Measurements from ENCODE around the gene HSF5.
"Not testable (repeated sequence)": the region's sequence is repeated elsewhere in the genome, so short reads cannot be mapped to it uniquely, and the experiment has no call there.

HSF5 gene

DNA sequence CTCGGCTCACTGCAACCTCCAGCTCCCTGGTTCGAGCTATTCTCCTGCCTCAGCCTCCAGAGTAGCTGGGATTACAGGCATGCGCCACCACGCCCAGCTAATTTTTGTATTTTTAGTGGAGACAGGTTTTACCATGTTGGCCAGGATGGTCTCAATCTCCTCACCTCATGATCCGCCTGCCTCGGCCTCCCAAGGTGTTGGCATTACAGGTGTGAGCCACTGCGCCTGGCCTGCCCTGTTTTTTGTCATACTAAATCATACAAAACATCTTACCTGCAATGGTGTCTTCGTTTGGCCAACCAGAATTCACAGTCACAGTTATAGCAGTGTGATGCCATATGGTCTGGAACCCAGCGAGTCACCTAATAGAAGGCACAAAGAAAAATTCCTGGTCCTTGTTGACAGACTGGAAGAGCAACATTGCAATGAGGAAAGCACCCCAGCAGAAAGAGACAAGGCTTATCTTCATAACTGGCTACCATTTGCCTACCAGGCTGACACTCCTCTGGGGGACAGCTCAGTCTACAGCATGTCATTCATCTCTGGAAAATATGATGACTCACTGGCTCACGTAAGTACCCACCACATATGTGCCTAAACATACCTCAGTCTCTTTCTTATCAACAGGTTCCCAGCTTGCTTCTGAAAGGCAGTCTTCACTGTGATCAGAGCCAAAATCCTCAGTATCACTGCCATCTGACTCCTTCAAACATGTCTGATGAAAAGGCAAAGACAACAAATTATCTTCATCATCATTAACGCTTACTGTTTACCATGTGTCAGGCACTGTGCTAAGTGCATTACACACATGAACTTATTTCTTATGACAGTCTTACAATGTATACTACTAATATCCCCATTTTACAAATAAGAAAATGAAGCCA lies 4.3 kb upstream of the HSF5 start:
- in situ Hi-C loops (cut with HindIII; ENCODE audit: low sequenced_read_pairs), result no loop called here

DNA sequence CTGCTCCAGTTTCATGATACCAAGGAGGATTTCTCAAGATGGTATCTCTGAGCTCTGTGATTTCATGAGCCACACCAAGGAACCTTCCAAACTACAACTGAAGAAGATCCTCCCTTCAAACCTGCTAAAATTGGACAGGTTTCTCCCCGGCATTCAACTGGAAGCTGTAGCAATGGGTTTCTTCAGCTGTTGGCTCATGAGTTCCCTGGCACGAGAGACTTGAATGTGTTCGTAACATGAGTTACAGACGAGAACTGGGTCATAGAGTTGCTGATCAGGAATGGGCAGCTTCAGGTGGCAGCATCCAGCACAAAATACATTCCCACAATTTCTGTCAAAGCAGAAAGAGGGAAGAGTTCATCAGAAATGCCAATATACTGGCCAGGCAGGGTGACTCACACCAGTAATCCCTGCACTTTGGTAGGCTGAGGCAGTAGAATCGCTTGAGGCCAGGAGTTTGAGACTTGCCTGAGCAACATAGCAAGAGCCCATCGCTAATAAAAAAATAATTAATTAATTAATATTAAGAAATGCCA lies 3.4 kb upstream of the HSF5 start:
- in situ Hi-C loops (cut with HindIII; ENCODE audit: low sequenced_read_pairs), result no loop called here

DNA sequence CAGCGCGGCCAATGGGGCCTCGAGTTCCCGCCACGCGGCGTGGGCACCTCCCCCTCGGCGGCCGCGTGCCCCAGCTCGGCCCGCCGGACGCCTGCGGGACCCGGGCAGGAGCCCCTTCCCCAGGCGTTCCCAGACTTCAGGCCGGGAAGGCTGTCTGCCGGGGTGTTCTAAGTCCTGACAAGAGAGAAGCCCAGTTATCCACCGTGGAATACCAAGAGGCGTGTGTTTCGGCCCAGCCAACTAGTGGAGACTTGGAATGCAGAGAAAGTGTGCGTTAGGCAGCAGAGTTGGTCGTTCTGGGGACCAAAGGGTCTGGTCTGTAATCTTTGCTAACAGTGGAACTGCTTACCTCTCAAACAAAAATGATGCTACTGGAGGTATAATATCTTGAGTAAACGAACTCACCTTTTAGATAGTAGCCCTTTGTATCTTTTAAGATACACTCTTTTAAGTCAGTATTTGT lies 251 bp upstream of the HSF5 start:
- in situ Hi-C loops (cut with HindIII; ENCODE audit: low sequenced_read_pairs), result no loop called here

DNA sequence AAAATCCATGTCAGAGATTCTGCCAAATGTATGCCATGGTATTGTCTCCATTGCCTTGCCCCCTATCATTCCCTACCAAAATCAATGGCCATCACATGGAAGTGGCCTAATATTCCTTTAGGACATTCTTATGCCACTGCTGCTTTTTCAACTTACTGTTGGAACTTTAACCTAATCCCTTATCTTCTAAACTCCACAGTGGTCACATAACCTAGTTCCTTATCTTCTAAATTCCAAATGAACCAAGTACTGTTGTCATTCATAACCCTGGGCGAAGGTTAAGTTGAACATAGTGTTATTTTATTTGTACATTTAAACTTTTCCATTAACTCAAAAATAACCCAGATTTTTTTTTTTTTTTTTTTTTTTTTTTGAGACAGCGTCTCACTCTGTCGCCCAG lies 3.6 kb downstream of the HSF5 start:
- in situ Hi-C loops (cut with HindIII; ENCODE audit: low sequenced_read_pairs), result no loop called here

DNA sequence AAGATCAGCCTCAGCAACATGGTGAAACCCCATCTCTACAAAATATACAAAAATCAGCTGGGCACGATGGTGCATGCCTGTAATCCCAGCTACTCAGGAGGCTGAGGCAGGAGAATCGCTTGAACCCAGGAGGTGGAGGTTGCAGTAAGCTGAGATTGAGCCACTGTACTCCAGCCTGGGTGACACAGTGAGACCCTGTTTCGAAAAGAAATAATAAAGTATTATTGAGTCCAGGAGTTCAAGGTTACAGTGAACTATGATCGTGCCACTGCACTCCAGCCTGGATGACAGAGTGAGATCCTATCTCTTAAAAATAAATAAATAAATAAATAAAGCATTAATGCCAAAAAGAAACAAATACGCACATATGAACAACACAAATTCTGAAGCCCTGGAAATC lies 6.4 kb downstream of the HSF5 start:
- in situ Hi-C loops (cut with HindIII; ENCODE audit: low sequenced_read_pairs), result not testable (repeated sequence)

DNA sequence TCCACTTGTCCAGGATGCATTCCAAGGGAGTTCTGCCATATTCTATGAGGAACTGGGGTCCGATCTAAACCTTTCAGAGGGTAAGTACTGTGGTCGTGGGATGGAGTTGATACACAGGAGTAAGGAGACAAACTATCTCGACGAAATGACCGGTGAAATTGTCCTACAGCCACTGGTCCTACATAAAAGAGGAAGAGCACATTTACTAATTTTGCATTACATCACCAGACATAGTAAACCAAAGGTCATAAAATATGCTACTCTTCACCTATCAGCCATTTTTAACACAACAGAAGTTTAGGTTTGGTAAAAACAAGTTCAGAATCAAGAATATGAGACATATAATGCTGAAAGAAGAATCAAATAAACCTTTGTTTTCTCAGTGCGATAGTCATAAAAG lies 8.1 kb downstream of the HSF5 start:
- in situ Hi-C loops (cut with HindIII; ENCODE audit: low sequenced_read_pairs), result no loop called here

DNA sequence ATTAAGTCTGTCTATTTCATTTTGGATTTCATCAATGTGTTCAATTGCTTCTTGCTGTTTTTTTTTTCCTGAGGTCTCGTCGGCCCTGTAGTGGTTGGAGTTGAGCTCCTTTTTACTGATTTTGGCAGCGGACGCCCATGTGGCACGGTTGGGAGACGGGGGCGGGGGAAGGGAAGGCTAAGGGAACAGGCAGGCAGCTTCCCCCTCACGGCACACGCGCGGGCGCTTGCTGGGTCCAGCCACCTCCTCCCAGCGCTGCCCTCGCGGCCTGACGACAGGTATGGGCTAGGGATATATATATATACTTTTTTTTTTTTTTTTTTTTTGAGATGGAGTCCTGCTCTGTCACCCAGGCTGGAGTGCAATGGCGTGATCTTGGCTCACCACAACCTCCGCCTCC lies 11.4 kb downstream of the HSF5 start:
- in situ Hi-C loops (cut with HindIII; ENCODE audit: low sequenced_read_pairs), result no loop called here

DNA sequence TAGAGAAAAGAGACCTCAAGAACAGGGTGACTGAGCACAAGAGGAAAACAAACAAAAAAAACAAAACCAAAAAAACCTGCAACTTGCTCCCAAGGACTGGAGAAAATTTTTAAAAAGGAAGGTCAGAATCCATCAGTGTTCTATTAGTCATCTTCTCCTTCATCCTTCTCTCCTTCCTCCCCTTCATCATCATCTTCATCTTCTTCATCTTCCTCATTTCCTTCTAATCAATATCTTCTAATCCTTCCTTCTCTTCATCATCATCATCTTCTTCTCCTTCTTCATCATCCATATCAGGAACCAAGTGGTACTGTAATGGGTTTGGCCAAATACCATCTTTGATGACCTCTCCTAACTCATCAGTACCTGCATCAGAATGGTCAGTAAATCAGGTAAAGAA lies 12.2 kb downstream of the HSF5 start:
- in situ Hi-C loops (cut with HindIII; ENCODE audit: low sequenced_read_pairs), result no loop called here

DNA sequence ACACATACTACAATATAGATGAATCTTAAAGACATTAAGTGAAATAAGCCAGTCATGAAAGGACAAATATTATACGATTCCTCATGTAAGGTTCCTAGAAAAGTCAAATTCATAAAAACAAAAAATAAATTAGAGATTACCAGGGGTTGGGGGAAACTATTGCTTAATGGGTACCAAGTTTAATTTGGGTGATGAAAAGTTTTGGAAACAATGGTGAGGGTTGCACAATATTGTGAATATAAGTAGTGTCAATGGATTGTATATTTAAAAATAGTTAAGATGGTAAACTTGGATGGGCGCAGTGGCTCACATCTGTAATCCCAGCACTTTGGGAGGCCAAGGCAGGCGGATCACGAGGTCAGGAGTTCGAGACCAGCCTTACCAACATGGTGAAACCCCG lies 17.9 kb downstream of the HSF5 start:
- in situ Hi-C loops (cut with HindIII; ENCODE audit: low sequenced_read_pairs), result no loop called here

DNA sequence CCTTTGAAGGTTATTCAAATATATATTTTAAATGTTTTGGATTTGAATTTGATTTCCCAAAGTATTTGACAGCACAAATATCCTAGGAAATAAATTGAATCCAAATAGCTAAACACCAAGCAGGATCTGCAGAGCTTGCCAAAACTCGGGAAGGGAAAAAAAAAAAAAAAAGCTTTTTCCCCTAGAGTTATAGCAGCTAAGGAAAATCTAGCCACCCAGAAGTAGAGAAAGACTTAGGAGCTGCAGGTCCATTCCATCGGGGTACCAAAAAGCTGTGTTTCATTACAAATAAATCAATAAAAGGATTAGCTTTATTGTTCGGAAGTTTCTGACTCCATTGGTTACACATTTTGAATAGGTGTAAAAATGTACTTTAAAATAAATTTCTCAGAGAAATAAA lies 19.3 kb downstream of the HSF5 start:
- in situ Hi-C loops (cut with HindIII; ENCODE audit: low sequenced_read_pairs), result no loop called here

DNA sequence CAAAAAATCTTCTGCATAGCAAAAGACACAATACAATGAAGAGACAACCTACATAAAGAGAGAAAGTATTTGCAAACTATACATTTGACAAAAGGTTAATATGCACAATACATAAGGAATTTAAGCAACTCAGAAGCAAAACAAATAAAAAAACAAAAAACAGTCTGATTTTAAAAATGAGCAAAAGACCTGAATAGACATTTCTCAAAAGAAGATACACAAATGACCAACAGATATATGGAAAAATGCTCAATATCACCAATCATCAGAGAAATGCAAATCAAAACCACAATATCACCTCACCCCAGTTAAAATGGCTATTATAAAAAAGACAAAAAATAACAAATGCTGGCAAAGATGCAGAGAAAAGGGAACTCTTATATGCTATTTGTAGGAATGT lies 32.7 kb downstream of the HSF5 start:
- in situ Hi-C loops (cut with HindIII; ENCODE audit: low sequenced_read_pairs), result no loop called here

DNA sequence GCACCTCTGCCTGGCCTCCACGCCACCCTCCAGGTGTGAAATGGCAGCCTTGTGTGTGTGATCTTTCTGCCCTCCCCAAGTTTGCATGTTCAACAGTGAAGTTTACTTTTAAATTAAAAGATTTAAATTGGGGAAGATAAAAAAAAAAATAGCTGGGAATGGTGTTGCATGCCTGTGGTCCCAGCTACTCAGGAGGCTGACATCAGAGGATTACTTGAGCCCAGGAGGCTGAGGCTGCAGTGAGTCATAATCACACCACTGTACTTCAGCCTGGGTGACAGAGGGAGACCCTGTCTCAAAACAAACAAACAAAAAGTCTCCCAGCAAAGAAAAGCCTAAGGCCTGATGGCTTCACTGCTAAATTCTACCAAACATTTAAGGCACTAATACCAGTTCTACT lies 35.5 kb downstream of the HSF5 start:
- in situ Hi-C loops (cut with HindIII; ENCODE audit: low sequenced_read_pairs), result no loop called here

DNA sequence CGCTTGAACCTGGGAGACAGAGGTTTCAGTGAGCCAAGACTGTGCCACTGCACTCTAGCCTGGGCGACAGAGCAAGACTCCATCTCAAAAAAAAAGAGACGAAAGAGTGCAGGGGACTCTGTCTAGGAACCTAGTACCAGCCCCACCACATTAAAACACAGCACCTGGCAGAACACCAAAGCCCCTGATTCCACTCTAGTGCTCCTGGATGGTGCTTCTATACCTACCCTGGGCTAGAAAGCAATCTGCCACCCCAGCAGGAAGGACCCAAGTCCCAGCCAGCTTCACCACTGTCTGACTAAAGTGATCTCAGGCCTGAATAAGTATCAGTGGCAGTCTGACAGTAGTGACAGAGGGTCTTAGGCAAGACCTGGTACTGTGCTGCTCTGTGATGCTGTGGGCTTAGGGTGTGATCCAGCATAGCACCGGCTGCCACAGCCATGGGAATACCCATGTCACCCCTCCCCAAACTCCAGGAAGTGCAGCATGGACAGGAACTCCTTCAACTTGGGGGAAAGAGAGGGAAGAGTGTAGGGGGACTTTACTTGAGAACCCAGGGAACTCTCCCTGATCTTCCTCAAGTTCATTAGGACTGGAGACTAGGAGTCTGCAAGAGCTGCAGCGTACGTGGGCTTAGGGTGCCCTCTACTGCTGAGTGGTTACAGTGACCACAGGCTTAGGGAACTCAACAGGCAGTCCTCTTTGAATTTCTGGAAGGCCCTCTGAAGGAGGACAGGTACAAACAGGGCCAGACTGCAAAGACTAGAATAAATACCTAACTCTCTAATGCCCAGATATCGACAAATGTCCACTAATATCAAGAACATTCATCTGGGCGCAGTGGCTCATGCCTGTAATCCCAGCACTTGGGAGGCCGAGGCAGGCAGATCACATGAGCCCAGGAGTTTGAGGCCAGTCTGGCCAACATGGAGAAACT lies 40.9 kb downstream of the HSF5 start:
- in situ Hi-C loops (cut with HindIII; ENCODE audit: low sequenced_read_pairs), result no loop called here

DNA sequence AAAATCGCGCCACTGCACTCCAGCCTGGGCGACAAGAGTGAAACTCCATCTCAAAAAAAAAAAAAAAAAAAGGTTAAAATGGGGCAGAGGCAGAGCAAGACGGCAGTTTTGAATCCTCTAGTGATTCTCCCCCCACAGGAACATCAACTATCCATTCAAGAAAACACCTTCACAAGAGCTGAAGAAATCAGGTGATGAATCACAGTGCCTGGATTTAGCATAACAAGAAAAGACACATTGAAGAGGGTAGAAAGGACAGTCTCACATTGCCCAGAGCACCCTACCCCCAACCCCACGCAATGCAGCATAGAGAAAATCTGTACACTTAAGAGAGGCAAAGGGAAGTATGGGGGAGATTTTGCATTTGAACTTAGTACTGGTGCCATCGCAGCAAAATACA lies 42.1 kb downstream of the HSF5 start:
- in situ Hi-C loops (cut with HindIII; ENCODE audit: low sequenced_read_pairs), result no loop called here

DNA sequence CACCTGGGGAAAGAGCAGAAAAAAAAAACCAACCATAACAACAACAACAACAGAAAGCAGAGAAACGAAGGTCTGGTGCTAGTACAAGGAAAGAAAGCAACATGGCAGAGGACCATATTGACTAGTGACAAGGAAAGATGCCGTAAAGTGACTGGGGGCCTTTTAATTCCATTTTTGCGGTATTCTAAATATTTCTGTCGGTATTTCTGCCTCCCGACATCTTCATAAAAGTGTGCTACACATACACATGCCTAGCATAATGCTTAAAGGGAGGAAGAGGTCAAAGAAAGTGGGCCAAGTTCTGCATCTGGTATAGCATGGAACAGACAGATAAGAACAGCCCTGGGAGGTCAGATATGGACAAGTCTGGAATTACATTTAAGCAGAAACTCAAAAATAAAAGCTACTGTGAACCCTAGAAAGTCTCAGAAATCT lies 51.4 kb downstream of the HSF5 start:
- in situ Hi-C loops (cut with HindIII; ENCODE audit: low sequenced_read_pairs), result no loop called here

DNA sequence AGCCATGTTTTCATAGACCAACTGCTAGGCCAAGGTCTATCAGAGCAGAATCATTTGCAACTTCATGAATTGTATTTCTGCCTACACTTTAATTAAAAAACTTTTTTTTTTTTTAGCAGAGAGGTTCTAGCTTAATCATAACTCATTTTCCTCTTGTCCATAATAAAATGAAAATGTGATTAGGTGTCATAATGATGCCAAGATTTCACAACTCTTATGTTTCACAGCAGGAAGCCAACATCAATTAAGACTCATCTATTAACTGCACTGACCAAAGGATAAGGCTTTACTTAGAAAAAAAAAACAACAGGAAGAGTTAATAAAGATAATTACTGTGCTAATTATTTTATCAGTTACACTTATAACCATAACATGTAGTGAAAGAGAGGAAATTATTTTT lies 52.0 kb downstream of the HSF5 start:
- in situ Hi-C loops (cut with HindIII; ENCODE audit: low sequenced_read_pairs), result no loop called here

DNA sequence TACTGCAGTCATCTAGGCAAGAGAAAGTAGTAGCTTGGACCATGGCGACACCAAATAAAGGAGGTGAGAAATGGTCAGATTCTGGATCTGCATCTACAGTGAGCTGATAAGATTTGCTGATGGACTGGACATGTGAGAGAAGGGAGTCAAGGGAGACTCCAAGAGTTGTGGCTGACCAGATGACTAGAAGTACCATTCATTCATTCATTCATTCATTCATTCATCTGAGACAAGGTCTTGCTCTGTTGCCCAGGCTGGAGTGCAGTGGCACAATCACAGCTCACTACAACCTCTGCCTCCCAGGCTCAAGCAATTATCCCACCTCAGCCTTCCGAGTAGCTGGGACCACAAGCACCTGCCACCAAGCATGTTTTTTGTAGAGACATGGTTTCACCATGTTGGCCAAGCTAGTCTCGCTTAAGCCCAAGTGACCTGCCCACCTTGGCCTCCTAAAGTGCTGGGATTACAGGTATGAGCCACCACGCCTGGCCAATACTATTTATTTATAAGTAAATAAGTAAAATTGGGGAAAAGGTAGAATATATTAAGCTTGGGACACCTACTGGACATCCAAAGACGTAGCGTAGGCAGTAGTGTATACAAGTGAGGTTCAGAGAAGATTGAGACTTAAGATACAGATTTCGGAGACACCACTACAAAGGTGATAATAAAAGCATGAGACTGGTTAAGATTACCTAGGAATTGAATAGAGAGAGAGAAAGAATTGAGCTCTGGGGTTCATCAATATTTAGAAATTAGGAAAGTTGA lies 55.2 kb downstream of the HSF5 start:
- in situ Hi-C loops (cut with HindIII; ENCODE audit: low sequenced_read_pairs), result no loop called here

DNA sequence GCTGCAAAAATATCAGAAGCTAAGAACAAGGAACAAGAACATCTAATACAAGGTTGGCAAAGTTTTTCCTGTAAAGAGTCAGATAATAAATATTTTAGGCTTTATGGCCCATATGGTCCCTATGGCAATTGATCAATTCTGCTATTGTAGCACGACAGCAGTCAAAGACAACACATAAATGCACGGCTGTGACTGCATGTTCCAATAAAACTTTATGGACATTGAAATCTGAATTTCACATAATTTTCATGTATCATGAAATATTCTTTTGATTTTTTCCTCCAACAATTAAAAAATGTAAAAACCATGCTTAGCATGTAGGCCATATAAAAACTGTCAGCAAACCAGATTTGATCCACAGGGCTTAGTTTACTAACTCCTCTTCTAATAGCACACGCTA lies 60.4 kb downstream of the HSF5 start:
- in situ Hi-C loops (cut with HindIII; ENCODE audit: low sequenced_read_pairs), result no loop called here

DNA sequence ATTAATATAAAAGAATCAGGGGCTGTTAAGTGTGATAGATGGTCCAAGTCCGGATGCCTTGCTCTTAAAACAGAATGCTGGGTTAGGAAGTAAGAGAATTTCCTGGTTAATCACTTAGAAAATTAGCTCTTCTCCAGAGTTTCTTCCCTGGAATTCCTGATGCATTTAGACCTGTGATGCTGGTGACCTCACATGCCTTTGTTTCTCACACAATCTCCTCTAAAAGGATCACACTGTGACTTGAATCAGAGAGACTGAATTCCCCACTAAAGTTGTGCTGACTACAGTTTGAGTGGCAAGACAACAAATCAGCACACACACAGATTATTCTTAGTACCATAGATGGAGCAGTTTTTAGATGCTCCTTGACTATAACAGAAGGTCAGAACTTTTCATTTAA lies 66.5 kb downstream of the HSF5 start:
- in situ Hi-C loops (cut with HindIII; ENCODE audit: low sequenced_read_pairs), result no loop called here

DNA sequence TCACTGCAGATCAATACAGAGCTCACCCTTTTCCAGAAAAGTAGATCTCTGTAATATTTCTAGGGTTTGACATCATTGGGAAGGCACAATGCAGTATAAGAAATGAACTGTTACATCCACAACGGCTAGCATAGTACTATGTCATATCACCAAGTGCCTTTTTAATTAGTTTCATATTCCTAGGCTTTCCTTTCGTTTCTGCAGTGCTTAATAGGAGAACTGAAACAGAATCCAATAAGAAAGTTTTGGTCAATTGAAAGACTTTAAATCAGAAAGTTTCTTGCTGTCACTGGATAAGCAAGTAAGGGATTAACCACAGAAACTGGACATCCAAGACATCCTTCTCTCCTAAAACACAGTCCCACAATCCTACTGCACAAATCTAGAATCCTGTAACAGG lies 67.4 kb downstream of the HSF5 start:
- in situ Hi-C loops (cut with HindIII; ENCODE audit: low sequenced_read_pairs), result no loop called here

Data from endothelial cell of hepatic sinusoid (primary cell).